WTC11 (cell line): ENCODE data around the gene SPPL2B. TPM values are rescaled to one million over a fixed set of nuclear protein-coding genes. Genes with fewer than 3 reads are reported as not detected.

Experiments used
- ATAC-seq: fragments of 200-7000 bp; cut with Tn5 transposase; 2 replicates; pipeline ENCODE4 v1.10.0; 2021; ENCODE audit warnings: mild to moderate bottlenecking, moderate library complexity
- CTCF ChIA-PET: fragments of 300-600 bp; sonication (Branson Sonifier 250); formaldehyde crosslinking; loops from one replicate; lab custom pipeline; 2021; ENCODE audit warnings: antibody characterized with exemption; lab: Charles Lee
- POLR2A ChIA-PET: fragments of 350-600 bp; sonication (Branson Sonifier 250); formaldehyde crosslinking; loops from one replicate; lab custom pipeline; 2021; ENCODE audit warnings: antibody characterized with exemption; lab: Charles Lee
- DNase-seq: peaks from one replicate; pipeline ENCODE4 v3.0.0; 2021; ENCODE audit warnings: low spot score
- H3K27ac Mint-ChIP-seq: 2 replicates; pipeline ENCODE4 v1.8.0; 2021; ENCODE audit warnings: mixed read lengths
- H3K27me3 Mint-ChIP-seq: 2 replicates; pipeline ENCODE4 v1.8.0; 2021; ENCODE audit warnings: low read depth, mild to moderate bottlenecking, moderate library complexity, mixed read lengths
- H3K36me3 Mint-ChIP-seq: 2 replicates; pipeline ENCODE4 v1.8.0; 2021; ENCODE audit warnings: mixed read lengths
- H3K4me1 Mint-ChIP-seq: 2 replicates; pipeline ENCODE4 v1.8.0; 2022; ENCODE audit warnings: mixed read lengths
- H3K4me3 Mint-ChIP-seq: 2 replicates; pipeline ENCODE4 v1.8.0; 2021; ENCODE audit warnings: mild to moderate bottlenecking, moderate library complexity, mixed read lengths
- H3K9me3 Mint-ChIP-seq: 2 replicates; pipeline ENCODE4 v1.8.0; 2021; ENCODE audit warnings: mixed read lengths
- CREB1 ChIP-seq: sonication (generic); formaldehyde crosslinking; IDR thresholded peaks from 2 replicates; pipeline ENCODE4 v1.8.0; 2023; ENCODE audit warnings: mild to moderate bottlenecking, missing genetic modification reagents
- CTCF ChIP-seq: fragments of 200-600 bp; IDR thresholded peaks from 2 replicates; pipeline ENCODE4 v1.8.0; 2022; ENCODE audit warnings: antibody characterized with exemption
- ESRRA ChIP-seq: sonication (generic); formaldehyde crosslinking; IDR thresholded peaks from 2 replicates; pipeline ENCODE4 v1.8.1; 2022; ENCODE audit warnings: mild to moderate bottlenecking, missing genetic modification reagents, borderline replicate concordance
- GRHL2 ChIP-seq: fragments of 250-450 bp; sonication (Bioruptor Pico); IDR thresholded peaks from 2 replicates; pipeline ENCODE4 v1.8.0; 2022; ENCODE audit warnings: mild to moderate bottlenecking, moderate library complexity; ENCODE audit not compliant: insufficient replicate concordance, severe bottlenecking
- HMGA2 ChIP-seq: fragments of 250-450 bp; sonication (Bioruptor Pico); IDR thresholded peaks from 2 replicates; pipeline ENCODE4 v1.4.0; 2021; ENCODE audit warnings: mild to moderate bottlenecking, moderate library complexity
- IRF1 ChIP-seq: sonication (generic); formaldehyde crosslinking; IDR thresholded peaks from 2 replicates; pipeline ENCODE4 v1.8.0; 2023; ENCODE audit warnings: missing genetic modification reagents
- MXD4 ChIP-seq: fragments of 250-450 bp; sonication (Bioruptor Pico); IDR thresholded peaks from 2 replicates; pipeline ENCODE4 v1.8.0; 2021; ENCODE audit warnings: mild to moderate bottlenecking, moderate library complexity, borderline replicate concordance
- MYBL2 ChIP-seq: sonication (generic); formaldehyde crosslinking; IDR thresholded peaks from 2 replicates; pipeline ENCODE4 v1.8.1; 2023; ENCODE audit warnings: mild to moderate bottlenecking, moderate library complexity, missing genetic modification reagents
- NR1H2 ChIP-seq: sonication (generic); formaldehyde crosslinking; IDR thresholded peaks from 2 replicates; pipeline ENCODE4 v1.9.0; 2021; ENCODE audit warnings: mild to moderate bottlenecking, moderate library complexity, missing genetic modification reagents
- PREB ChIP-seq: sonication (generic); formaldehyde crosslinking; IDR thresholded peaks from 2 replicates; pipeline ENCODE4 v1.8.1; 2022; ENCODE audit warnings: mild to moderate bottlenecking, missing genetic modification reagents, moderate library complexity, borderline replicate concordance
- RELA ChIP-seq: sonication (generic); formaldehyde crosslinking; IDR thresholded peaks from 2 replicates; pipeline ENCODE4 v1.8.1; 2022; ENCODE audit warnings: missing genetic modification reagents, mild to moderate bottlenecking, borderline replicate concordance
- SMAD4 ChIP-seq: sonication (generic); formaldehyde crosslinking; IDR thresholded peaks from 2 replicates; pipeline ENCODE4 v1.8.0; 2022; ENCODE audit warnings: mild to moderate bottlenecking, missing genetic modification reagents
- STAT6 ChIP-seq: sonication (generic); formaldehyde crosslinking; conservative IDR thresholded peaks from 2 replicates; pipeline ENCODE4 v1.8.1; 2023; ENCODE audit warnings: mild to moderate bottlenecking, low read depth, missing genetic modification reagents, moderate library complexity
- TCF7 ChIP-seq: sonication (generic); formaldehyde crosslinking; IDR thresholded peaks from 2 replicates; pipeline ENCODE4 v1.8.0; 2022; ENCODE audit warnings: mild to moderate bottlenecking, low read depth, missing genetic modification reagents, moderate library complexity
- USF1 ChIP-seq: sonication (generic); formaldehyde crosslinking; IDR thresholded peaks from 2 replicates; pipeline ENCODE4 v1.8.0; 2022; ENCODE audit warnings: mild to moderate bottlenecking, missing genetic modification reagents
- ZNF423 ChIP-seq: fragments of 250-450 bp; sonication (Bioruptor Pico); IDR thresholded peaks from 2 replicates; pipeline ENCODE4 v2.1.2; 2022; ENCODE audit warnings: mild to moderate bottlenecking, moderate library complexity
- ZNF671 ChIP-seq: fragments of 250-450 bp; sonication (Bioruptor Pico); IDR thresholded peaks from 2 replicates; pipeline ENCODE4 v1.8.0; 2021; ENCODE audit warnings: mild to moderate bottlenecking
- total RNA-seq: library from RNA; stranded (reverse); gene quantifications from 3 replicates; pipeline ENCODE4 v1.2.3, GENCODE V29; 2021
- TF ChIP-seq, protein P1 (sequence below): sonication (generic); formaldehyde crosslinking; IDR thresholded peaks from 2 replicates; pipeline ENCODE4 v1.8.1; 2022; ENCODE audit warnings: mild to moderate bottlenecking, moderate library complexity, missing genetic modification reagents

Gene SPPL2B
- total RNA-seq, 1 experiment from 2014 or later: 117 TPM

- DNase-seq (no peak), ATAC-seq (no peak)
- POLR2A ChIA-PET: no interaction called here
- no peak overlapping the region for H3K4me3 Mint-ChIP-seq
- peaks cover 10% of the 10 kb centered on the region for H3K9me3 Mint-ChIP-seq
- H3K36me3 Mint-ChIP-seq: peaks cover 11% of the 10 kb centered on the region
- no peaks in the 10 kb centered on the region for H3K27me3 Mint-ChIP-seq
- H3K4me1 Mint-ChIP-seq: peaks cover 20% of the 10 kb centered on the region
- peak overlapping the region; percentile 43 for H3K27ac Mint-ChIP-seq
- TF ChIP-seq USF1 (CRISPR knock-in tag): no peak
- TF ChIP-seq TCF7 (CRISPR knock-in tag): no peak
- TF ChIP-seq ZNF423: no peak
- TF ChIP-seq HMGA2 (CRISPR knock-in tag): no peak
- TF ChIP-seq, protein P1, sequence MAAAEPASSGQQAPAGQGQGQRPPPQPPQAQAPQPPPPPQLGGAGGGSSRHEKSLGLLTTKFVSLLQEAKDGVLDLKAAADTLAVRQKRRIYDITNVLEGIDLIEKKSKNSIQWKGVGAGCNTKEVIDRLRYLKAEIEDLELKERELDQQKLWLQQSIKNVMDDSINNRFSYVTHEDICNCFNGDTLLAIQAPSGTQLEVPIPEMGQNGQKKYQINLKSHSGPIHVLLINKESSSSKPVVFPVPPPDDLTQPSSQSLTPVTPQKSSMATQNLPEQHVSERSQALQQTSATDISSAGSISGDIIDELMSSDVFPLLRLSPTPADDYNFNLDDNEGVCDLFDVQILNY: no peak
- TF ChIP-seq STAT6 (CRISPR knock-in tag): no peak
- TF ChIP-seq NR1H2 (CRISPR knock-in tag): no peak
- TF ChIP-seq CREB1: no peak
- TF ChIP-seq ZNF671 (CRISPR knock-in tag): no peak
- no peak for TF ChIP-seq PREB (CRISPR knock-in tag)
- no peak for TF ChIP-seq IRF1 (CRISPR knock-in tag)
- no peak for TF ChIP-seq MYBL2 (CRISPR knock-in tag)
- no peak for TF ChIP-seq ESRRA (CRISPR knock-in tag)
- no peak for TF ChIP-seq RELA (CRISPR knock-in tag)
- no peak for TF ChIP-seq CTCF
- no peak for TF ChIP-seq MXD4 (CRISPR knock-in tag)
- TF ChIP-seq SMAD4 (CRISPR knock-in tag): no peak
- no peak for TF ChIP-seq GRHL2
- CTCF ChIA-PET: no interaction called here
Observed at GRCh38 chr19:2334986-2335846, 6.7 kb downstream of the SPPL2B start.
